Measurements from ENCODE around the gene ERBIN.
"Not testable (repeated sequence)": the region's sequence is repeated elsewhere in the genome, so short reads cannot be mapped to it uniquely, and the experiment has no call there.

Gene ERBIN, protein sequence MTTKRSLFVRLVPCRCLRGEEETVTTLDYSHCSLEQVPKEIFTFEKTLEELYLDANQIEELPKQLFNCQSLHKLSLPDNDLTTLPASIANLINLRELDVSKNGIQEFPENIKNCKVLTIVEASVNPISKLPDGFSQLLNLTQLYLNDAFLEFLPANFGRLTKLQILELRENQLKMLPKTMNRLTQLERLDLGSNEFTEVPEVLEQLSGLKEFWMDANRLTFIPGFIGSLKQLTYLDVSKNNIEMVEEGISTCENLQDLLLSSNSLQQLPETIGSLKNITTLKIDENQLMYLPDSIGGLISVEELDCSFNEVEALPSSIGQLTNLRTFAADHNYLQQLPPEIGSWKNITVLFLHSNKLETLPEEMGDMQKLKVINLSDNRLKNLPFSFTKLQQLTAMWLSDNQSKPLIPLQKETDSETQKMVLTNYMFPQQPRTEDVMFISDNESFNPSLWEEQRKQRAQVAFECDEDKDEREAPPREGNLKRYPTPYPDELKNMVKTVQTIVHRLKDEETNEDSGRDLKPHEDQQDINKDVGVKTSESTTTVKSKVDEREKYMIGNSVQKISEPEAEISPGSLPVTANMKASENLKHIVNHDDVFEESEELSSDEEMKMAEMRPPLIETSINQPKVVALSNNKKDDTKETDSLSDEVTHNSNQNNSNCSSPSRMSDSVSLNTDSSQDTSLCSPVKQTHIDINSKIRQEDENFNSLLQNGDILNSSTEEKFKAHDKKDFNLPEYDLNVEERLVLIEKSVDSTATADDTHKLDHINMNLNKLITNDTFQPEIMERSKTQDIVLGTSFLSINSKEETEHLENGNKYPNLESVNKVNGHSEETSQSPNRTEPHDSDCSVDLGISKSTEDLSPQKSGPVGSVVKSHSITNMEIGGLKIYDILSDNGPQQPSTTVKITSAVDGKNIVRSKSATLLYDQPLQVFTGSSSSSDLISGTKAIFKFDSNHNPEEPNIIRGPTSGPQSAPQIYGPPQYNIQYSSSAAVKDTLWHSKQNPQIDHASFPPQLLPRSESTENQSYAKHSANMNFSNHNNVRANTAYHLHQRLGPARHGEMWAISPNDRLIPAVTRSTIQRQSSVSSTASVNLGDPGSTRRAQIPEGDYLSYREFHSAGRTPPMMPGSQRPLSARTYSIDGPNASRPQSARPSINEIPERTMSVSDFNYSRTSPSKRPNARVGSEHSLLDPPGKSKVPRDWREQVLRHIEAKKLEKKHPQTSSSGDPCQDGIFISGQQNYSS (N-terminal part only)

DNA sequence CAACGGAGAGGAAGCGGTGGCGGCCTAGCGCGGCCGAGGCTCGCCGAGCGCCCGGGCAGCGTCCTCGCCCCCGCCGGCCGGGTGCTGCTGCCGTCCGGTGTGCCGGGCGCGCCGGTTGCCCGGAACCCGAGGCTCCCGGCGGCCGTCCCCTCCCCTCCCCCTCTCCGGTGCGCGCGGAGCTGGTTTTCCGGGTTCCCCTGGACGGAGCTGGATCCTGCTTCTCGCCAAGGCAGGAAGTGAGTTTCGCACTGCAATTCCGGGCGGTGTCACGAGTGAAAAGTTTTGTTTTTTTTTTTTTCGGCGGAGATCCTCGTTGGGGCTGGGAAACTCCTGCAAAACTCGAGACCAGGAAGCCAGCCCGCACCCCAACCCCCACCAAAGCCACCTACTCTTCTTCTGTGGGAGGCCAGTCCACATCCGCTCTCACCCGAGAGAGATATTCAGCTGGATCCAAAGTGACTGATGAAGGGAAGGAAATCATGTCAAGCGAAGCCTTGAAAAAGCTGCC lies at the start of gene ERBIN:
Gene ERBIN, plus strand, starts transcription at position 300 of the 508 bp plus-strand sequence. CDS start 66,144 bp downstream, outside the sequence.
- peak; percentile 63 to 65 for DNase-seq

DNA sequence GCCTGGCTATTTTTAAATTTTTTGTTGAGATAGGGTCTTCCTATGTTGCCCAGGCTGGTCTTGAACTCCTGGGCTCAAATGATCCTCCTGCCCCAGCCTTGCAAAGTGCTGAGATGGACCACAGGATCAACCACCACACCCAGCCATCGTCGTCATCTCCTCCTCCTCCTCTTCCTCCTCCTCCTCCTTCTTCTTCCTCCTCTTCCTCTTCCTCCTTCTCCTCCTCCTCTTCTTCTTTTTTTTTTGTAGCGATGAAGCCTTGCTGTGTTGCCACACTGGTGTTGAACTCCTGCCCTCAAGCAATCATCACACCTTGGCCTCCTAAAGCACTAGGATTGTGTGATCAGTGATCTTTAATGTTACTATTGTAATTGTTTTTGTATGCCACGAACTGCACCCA lies 49.4 kb upstream of the ERBIN start:
- DNase-seq, result no peak

DNA sequence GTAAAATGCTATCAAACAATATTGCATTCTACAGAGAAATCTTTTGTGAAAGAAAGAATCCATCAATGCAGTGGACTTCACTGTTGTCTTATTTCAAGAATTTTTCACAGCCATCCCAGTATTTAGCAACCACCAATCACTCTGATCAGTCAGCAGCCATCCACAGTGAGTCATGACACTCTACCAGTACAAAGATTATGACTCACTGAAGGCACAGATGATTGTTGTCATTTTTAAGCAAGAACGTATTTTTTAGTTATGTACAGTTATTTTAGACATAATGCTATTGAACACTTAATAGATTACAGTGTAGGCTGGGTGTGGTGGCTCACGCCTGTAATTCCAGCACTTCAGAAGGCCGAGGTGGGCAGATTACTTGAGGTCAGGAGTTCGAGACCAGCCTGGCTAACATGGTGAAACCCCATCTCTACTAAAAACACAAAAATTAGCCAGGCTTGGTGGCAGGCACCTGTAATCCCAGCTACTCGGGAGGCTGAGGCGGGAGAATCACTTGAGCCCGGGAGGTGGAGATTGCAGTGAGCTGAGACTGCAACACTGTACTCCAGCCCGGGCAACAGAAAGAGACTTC lies 46.6 kb upstream of the ERBIN start:
- peak in 1 of 2 experiments; percentile 12 for DNase-seq

DNA sequence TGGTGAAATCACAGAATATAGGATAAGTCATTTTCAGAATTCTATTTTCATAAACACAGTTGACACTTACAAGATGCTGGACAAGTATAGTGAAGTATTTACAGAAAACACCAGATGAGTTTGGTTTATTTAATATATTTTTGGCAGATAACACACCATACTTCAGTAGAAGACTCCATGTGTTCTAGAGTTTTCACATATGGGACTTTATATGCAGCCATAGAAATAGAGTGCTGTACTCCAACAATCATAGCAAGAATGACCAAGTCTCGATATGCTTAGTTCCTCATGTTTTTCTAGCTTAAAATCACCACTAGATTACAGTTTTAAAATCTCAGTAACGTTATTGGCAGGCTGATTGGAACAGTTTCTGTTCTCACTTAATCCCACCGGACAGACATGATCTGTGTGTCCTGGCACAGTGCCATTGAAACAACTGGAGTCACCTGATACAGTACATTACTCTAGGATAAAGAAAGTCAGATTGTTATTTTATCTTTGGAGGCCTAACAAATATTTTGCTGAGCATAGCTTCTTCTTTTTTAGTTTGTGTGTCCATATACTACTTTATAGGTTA lies 45.8 kb upstream of the ERBIN start:
- DNase-seq, result no peak

DNA sequence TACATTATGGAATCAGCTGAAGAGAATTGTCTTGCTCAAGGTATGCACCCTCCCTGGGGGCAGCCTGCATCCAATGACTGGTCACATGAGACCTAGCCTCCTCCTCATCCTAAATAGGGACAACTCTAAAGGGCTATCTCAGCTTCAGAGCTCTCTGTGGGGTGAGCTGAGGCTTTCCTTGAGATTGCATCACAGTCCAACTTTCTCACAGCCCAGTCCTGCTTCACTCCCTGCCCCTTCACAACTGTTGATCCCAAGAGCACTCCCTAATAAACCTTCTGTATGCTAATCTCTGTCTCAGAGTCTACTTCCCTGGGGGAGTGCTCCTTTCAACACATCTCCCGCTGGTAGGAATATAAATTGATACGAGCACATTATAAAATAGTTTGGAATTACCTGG lies 44.1 kb upstream of the ERBIN start:
- no peak for DNase-seq

DNA sequence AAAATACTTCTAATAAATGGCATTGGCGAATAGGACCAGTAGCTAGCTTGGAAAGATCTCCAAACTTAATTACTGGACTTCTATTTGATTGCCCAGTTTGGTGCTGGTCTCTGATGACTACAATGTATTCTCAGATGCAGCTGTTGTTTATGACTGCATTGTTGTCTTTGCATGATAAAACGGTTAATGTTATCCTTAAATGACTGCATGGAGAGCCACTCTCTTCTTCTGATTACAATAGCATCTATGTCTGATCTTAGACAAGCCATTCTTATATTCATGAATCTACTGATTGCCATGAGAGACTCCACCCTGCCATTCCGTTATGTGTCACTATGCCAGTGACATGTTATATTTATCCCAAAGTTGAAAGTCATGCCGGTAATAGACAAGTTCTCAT lies 42.9 kb upstream of the ERBIN start:
- DNase-seq, result no peak

DNA sequence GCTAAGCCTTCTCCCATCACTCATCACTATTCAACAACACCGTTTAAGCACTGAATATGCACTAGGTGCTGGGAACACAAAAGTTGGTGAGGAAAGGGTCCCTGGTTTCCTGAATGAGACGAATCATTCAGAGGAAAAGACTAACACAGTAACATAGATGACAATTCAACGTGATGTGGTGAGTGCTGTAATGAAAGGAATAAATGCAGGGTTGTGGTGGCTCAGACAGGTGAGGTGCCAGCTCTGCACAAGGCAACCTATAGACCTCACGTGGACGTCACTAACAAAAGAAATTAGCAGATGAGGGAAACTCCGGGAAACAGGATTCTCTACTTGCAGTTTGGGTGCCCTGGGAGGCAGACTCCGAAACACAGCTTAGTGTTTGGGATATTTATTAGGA lies 40.0 kb upstream of the ERBIN start:
- no peak for DNase-seq

DNA sequence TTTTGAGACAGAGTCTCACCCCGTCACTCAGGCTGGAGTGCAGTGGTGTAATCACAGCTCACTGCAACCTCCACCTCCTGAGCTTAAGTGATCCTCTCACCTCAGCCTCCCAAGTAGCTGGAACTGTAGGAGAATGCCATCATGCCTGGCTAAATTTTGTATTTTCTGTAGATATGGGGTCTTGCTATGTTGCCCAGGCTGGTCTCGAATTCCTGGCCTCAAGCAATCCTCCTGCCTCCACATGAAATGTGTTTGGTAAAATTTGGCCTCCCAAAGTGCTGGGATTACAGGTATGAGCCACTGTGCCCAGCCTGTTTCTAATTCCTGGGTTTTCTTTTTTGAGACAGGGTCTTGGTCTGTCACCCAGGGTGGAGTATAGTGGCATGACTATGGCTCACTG lies 34.4 kb upstream of the ERBIN start:
- not testable (repeated sequence) for DNase-seq

DNA sequence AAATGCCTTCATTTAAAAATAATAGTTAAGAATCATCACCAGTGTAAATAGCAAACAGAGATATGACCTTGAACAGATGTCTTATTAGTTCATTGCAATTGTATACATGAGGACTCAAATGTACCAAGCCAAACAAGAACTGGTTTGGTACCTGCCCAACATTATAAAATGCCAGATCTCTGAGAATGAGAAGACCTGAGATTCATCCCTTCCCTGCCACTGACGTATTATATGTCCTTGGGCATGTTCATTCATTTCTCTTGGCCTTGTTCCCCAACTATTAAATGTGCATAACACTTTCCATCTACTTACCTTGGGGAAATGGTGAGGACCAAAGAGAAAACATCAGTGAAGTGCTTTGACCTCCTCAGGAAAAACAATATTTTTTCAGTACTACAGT lies 33.6 kb upstream of the ERBIN start:
- no peak for DNase-seq

DNA sequence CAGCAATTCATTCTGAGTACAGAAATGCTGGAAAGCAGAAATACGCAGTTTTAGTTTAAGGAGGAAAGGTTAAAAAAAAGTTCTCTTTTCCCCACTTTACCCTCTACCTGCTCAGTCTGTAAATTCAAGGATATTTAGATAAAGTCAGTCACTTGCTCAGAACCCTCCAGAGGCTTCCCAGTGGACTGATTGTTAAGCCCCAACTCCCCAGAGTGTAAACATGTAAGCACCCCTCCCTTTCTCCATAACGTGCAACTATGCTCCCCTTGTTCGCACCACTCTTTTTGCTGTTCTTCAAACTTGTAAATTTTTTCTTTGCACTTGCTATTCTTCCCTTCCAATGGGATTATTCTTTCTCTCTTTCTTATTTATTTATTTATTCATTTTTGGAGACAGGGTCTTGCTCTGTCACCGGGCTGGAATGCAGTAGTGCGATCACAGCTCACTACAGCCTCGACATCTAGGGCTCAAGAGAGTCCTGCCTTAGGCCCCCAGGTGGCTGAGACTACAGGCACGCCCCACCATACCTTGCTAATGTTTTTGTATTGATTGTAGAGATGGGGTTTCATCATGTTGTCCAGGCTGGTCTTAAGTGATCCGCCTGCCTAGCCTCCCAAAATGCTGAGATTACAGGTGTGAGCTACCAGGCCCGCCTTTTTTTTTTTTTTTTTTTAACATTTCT lies 32.5 kb upstream of the ERBIN start:
- no peak for DNase-seq

DNA sequence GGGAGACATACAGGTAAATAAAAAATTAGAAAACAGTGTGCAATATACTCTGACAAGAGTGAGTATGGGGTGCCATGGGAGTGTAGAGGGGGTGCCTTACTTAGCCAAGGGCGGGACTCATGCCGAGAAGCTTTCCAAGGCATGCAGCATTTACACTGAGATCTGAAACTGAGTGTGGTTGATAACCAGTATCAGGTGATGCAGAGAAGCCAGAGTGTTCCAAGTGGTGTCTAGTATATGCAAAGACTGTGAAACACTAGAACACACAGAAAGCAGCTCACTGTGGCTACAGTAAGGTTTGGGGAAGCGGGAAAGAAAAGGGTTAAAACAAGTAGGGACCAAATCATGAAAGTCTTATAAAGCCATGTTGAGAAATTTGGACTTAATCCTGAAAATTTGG lies 30.5 kb upstream of the ERBIN start:
- no peak for DNase-seq

DNA sequence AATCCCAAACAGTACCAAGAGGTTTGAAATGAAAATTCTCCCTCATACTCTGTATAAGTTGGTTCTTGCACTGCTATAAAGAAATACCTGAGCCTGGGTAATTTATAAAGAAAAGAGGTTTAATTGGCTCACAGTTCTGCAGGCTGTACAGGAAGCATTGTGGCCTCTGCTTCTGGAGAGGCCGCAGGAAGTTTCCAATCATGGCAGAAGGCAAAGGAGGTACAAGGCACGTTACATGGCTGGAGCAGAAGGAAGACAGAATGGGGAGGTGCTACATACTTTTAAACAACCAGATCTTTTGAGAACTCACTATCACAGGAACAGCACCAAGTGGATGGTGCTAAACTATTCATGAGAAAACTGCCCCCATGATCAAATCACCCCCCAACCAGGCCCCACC lies 25.6 kb upstream of the ERBIN start:
- no peak for DNase-seq

DNA sequence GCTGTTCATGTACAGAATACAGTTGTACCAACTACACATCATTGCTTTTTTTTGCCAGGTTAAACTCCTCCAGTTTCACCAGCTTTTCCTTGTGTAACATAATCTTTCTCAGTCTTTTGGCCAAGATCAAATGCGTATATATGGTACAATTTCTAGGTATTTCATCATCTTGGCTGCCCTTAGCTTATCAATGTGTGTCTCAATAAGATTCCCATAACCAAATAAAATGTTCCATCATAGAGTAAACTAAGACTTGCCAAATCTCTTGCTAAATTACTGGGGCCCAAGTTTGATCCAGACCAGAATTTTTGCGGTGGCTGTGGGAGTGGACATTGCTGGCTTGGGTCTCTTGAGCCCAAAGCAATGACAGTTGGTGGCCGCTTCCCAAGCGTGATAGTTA lies 24.3 kb upstream of the ERBIN start:
- no peak for DNase-seq

DNA sequence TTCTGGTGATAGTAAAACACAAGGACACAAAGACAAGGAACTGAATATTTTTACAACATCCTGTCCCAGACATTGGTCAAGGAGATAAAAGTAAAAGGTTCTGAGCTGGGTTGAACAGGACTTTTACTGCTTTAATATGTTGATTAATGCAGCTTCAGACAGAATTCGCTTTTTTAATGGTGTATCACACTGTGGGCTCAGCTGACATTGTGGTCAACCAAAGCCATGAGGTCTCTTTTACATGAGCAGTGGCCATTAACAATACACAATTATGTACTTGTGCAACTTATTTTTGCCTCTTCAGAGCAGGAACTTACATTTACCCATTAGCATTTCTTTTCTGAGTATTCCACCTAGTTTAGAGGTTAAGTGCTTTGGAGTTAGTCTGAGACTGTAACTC lies 22.8 kb upstream of the ERBIN start:
- no peak for DNase-seq

DNA sequence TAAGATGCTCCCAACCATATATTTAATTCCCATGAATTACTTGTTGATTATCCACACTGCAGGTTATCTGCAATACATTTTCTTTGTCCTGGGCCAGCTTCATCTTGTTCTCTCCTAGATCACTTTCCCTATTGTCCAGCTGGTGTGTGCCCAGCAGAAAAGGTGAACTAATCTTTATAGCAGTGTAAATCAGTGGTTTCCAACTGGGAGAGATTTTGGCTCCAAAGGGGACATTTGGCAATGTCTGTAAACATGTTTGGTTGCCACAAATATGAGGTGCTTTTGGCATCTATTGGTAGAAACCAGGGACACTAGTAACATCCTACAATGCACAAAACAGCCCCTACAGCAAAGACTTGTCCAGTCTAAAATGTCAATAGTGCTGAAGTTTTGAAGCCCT lies 20.1 kb upstream of the ERBIN start:
- DNase-seq, result no peak

DNA sequence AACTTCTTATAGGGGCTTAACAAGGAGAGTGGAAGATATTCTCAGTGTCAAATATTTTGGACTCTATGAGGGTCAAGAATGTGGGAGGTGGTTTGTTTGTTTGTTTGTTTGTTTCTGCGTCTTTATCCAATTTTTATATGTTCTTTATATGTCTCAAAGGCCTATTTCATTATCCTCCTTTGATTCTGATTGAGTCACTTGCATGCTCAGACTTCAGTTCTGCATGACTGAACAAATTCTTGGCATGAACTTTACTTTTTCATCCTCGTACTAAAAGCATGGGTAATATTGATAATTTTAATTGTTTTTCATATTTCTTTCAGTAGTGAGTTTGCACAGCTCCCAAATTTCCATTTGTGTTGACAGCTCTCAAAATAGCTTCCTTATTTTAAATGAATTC lies 19.2 kb upstream of the ERBIN start:
- DNase-seq, result no peak

DNA sequence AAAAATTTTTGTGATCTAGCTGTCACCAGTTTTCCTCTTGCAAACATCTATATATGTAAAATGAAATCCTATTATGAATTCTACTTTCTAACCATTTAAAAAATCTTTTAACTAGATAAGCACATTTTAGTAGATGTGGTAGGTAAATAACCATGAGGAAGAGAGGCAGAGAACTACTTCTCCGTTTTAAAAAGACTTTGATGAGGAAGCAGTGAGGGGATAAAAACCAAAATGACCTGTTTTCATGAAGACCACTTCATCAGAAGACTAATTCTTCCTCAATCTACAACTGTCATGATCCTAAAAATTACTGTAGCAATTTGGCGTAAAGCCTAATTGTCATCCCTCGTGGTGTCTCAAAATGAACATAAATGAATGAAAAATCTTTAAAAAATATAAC lies 15.7 kb upstream of the ERBIN start:
- no peak for DNase-seq

DNA sequence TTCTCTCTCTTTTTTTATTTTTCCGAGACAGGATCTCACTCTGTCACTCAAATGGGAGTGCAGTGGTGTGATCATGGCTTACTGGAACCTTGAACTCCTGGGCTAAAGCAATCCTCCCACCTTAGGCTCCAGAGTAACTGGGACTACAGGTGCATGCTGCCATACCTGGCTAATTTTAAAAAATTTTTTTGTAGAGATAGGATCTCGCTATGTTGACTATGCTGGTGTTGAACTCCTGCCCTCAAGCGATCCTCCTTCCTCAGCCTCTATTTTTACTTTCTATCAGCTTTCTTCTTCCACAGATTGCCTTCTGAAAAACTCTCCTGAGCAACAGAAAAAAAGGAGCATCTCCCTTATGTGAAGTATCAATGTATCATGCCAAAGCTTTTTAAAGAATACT lies 14.1 kb upstream of the ERBIN start:
- no peak for DNase-seq

DNA sequence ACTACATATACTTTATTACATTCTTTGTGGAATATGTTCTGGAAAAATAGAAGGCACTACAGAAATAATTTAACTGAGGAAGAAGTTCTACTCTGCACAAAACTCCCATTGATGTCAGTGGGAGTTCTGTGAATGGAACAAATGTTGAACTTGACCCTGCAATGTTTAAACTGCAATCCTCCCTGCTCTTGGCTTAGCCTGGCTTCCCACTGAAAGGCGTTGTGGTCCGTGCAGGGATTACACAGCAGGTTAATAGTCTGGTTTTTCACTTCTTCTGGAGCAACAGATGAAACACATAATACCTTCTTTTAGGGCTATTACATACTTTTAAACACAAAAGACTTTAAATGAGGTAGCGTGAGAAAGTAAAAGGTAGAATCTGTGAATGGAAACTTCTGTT lies 12.9 kb upstream of the ERBIN start:
- DNase-seq, result no peak

DNA sequence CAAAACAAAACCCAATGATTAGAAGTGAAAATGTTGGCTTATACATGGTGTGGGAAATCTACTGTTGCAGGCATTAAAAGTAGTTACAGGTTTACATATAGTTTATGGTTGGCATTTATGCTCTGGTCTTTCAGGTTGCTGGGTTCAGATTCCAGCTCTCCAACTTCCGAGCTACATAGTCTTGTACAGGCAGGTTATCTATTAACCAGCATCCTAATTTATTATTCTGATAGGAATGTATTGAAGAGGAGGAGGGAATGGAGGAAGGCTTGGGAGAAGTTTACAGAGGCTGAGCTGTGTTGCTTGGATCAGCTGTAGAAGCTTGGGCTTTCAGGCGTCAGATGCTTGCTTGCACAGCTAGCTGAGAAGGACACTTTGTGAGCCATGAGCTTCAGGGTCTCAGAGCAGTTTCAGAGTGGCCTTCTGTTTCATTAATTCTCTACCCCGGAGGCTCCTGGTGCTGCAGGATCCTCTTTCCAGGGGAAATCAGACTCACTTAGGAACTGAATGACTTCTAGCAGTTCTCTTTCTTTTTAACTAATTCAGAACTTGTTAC lies 11.7 kb upstream of the ERBIN start:
- no peak for DNase-seq

DNA sequence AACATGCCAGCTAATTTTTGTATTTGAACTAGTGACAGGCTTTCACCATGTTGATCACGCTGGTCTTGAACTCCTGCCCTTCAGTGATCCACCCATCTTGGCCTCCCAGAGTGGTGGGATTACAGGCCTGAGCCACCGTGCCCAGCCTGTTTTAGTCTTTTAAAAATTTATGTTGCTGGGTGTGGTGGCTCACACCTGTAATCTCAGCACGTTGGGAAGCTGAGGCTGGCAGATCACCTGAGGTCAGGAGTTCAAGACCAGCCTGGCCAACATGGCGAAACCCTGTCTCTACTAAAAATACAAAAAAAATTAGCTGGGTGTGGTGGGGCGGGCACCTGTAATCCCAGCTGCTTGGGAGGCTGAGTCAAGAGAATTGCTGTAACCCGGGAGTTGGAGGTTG lies 10.7 kb upstream of the ERBIN start:
- not testable (repeated sequence) for DNase-seq
